ENCODE results near the gene SLC30A5. TPM values are rescaled to one million over a fixed set of nuclear protein-coding genes. Genes with fewer than 3 reads are reported as not detected.
"Not testable (repeated sequence)": the region's sequence is repeated elsewhere in the genome, so short reads cannot be mapped to it uniquely, and the experiment has no call there.

The SLC30A5 gene
- 10 to 100 TPM; 43.5 to 49.5 (median 46.7) TPM for total RNA-seq
- long read RNA-seq, donor 1, full-length matches to known transcripts, result 57 of 76 reads
- long read RNA-seq, donor 1, partial matches to known transcripts, result 2 of 76 reads
- long read RNA-seq, donor 1, other reads (novel, unspliced or antisense), result 17 of 76 reads
- long read RNA-seq, donor 2, full-length matches to known transcripts, result 17 of 29 reads
- long read RNA-seq, donor 2, partial matches to known transcripts, result 2 of 29 reads
- long read RNA-seq, donor 2, other reads (novel, unspliced or antisense), result 10 of 29 reads

GRCh38 chr5:69093771-69094482, at the start of gene SLC30A5:
Gene SLC30A5, plus strand, starts transcription at chr5:69094014. Its CDS starts 242 bp downstream, at chr5:69094256.
- intact Hi-C loops (cut with DNase I, micrococcal nuclease), result no loop called here
- H3K4me1 ChIP-seq (ENCODE audit: low read depth), result peaks cover 9% of the 10 kb centered on the region
- no peaks in the 10 kb centered on the region for H3K9me3 ChIP-seq
- peak; percentile 98 to 100 (median 99) for DNase-seq
- ATAC-seq, result peak; percentile 100
- TF ChIP-seq CTCF (IDR thresholded peaks at IDR 0.05), result peak; percentile 90
- H3K36me3 ChIP-seq (ENCODE audit: low read depth), result no peaks in the 10 kb centered on the region
- H3K4me3 ChIP-seq, result peak within 1 kb of the TSS; percentile 92

- H3K9me3 ChIP-seq; intact Hi-C loops (cut with DNase I, micrococcal nuclease); ATAC-seq; H3K36me3 ChIP-seq (ENCODE audit: low read depth); DNase-seq; H3K4me3 ChIP-seq; H3K4me1 ChIP-seq (ENCODE audit: low read depth): not testable (repeated sequence)
These were observed 48.6 kb upstream of the SLC30A5 start for GRCh38 chr5:69045213-69045612.

- no peak for DNase-seq
- Histone ChIP-seq H3K4me3 (no peak overlapping the region), H3K9me3 (no peaks in the 10 kb centered on the region), H3K4me1 (ENCODE audit: low read depth) (no peaks in the 10 kb centered on the region), H3K36me3 (ENCODE audit: low read depth) (no peaks in the 10 kb centered on the region)
- intact Hi-C loops (cut with DNase I, micrococcal nuclease), result no loop called here
- ATAC-seq, result no peak
- no peak for TF ChIP-seq CTCF (IDR thresholded peaks at IDR 0.05)
These were observed 47.3 kb upstream of the SLC30A5 start for GRCh38 chr5:69046375-69046957.

GRCh38 chr5:69048230-69048629, 45.6 kb upstream of the SLC30A5 start:
- no peak overlapping the region for H3K4me3 ChIP-seq
- TF ChIP-seq CTCF (IDR thresholded peaks at IDR 0.05), result no peak
- intact Hi-C loops (cut with DNase I, micrococcal nuclease), result no loop called here
- no peaks in the 10 kb centered on the region for H3K4me1 ChIP-seq (ENCODE audit: low read depth)
- no peaks in the 10 kb centered on the region for H3K36me3 ChIP-seq (ENCODE audit: low read depth)
- DNase-seq, result no peak
- ATAC-seq, result no peak
- no peaks in the 10 kb centered on the region for H3K9me3 ChIP-seq

- no peak overlapping the region for H3K4me3 ChIP-seq
- intact Hi-C loops (cut with DNase I, micrococcal nuclease), result no loop called here
- no peak for TF ChIP-seq CTCF (IDR thresholded peaks at IDR 0.05)
- DNase-seq (no peak), ATAC-seq (no peak)
- no peaks in the 10 kb centered on the region for H3K4me1 ChIP-seq (ENCODE audit: low read depth)
- no peaks in the 10 kb centered on the region for H3K36me3 ChIP-seq (ENCODE audit: low read depth)
- no peaks in the 10 kb centered on the region for H3K9me3 ChIP-seq
These were observed 44.7 kb upstream of the SLC30A5 start for GRCh38 chr5:69049151-69049550.

GRCh38 chr5:69049796-69050195, 44.0 kb upstream of the SLC30A5 start:
- intact Hi-C loops (cut with DNase I, micrococcal nuclease), result no loop called here

More at GRCh38 chr5:69049796-69050195, 44.0 kb upstream of the SLC30A5 start:
- Histone ChIP-seq H3K4me1 (ENCODE audit: low read depth) (no peaks in the 10 kb centered on the region), H3K4me3 (no peak overlapping the region), H3K9me3 (no peaks in the 10 kb centered on the region), H3K36me3 (ENCODE audit: low read depth) (no peaks in the 10 kb centered on the region)
- DNase-seq (no peak), ATAC-seq (no peak)
- TF ChIP-seq CTCF (IDR thresholded peaks at IDR 0.05), result no peak
